DMS153 (cell line): ENCODE data around the gene ELMOD2.
"Not testable (repeated sequence)": the region's sequence is repeated elsewhere in the genome, so short reads cannot be mapped to it uniquely, and the experiment has no call there.

Source experiments
- DNase-seq: peaks from one replicate; lab custom pipeline; 2025; lab: John Stamatoyannopoulos, UW

The ELMOD2 gene

GRCh38 chr4:140523857-140524742 is at the start of gene ELMOD2:
Gene ELMOD2, plus strand, starts transcription at chr4:140524168. Its CDS starts 1,261 bp downstream, at chr4:140525429.
- peak; percentile 98 for DNase-seq

GRCh38 chr4:140483445-140483844 is 40.5 kb upstream of the ELMOD2 start:
- DNase-seq, result no peak

GRCh38 chr4:140485939-140486338 is 38.0 kb upstream of the ELMOD2 start:
- no peak for DNase-seq

- DNase-seq, result no peak
Observed at GRCh38 chr4:140497405-140497746, 26.6 kb upstream of the ELMOD2 start.

- no peak for DNase-seq
Observed at GRCh38 chr4:140497747-140498636, 26.0 kb upstream of the ELMOD2 start, which contains the start of gene MGAT4D. Gene MGAT4D, minus strand, starts transcription at chr4:140498293. Its CDS starts 71 bp downstream, at chr4:140498222.

- DNase-seq, result no peak
Observed at GRCh38 chr4:140499391-140499790, 24.6 kb upstream of the ELMOD2 start.

GRCh38 chr4:140504261-140504660 is 19.7 kb upstream of the ELMOD2 start:
- no peak for DNase-seq

- DNase-seq, result not testable (repeated sequence)
Observed at GRCh38 chr4:140513765-140514164, 10.2 kb upstream of the ELMOD2 start.

- DNase-seq, result no peak
Observed at GRCh38 chr4:140515423-140515822, 8.5 kb upstream of the ELMOD2 start.

GRCh38 chr4:140523370-140523856 is 555 bp upstream of the ELMOD2 start:
- DNase-seq, result no peak

GRCh38 chr4:140529434-140529833 is 5.5 kb downstream of the ELMOD2 start:
- DNase-seq, result no peak

- DNase-seq, result no peak
Observed at GRCh38 chr4:140533951-140534480, 10.0 kb downstream of the ELMOD2 start.

GRCh38 chr4:140556372-140557085 is 32.6 kb downstream of the ELMOD2 start:
- no peak for DNase-seq

GRCh38 chr4:140557831-140558435 is 34.0 kb downstream of the ELMOD2 start:
- DNase-seq, result no peak

- DNase-seq, result no peak
Observed at GRCh38 chr4:140559696-140560095, 35.7 kb downstream of the ELMOD2 start.

- no peak for DNase-seq
Observed at GRCh38 chr4:140568507-140569306, 44.7 kb downstream of the ELMOD2 start, which contains the start of gene UCP1. Gene UCP1, minus strand, starts transcription at chr4:140568961. Its CDS starts 232 bp downstream, at chr4:140568729.

- no peak for DNase-seq
Observed at GRCh38 chr4:140569307-140569638, 45.3 kb downstream of the ELMOD2 start.

- DNase-seq, result no peak
Observed at GRCh38 chr4:140571620-140572019, 47.7 kb downstream of the ELMOD2 start.

GRCh38 chr4:140575489-140575888 is 51.5 kb downstream of the ELMOD2 start:
- no peak for DNase-seq

- DNase-seq, result peak; percentile 46
Observed at GRCh38 chr4:140579278-140579677, 55.3 kb downstream of the ELMOD2 start.
